HepG2 (cell line): ENCODE data around the gene EPB41L2. TPM values are rescaled to one million over a fixed set of nuclear protein-coding genes. Genes with fewer than 3 reads are reported as not detected.
A peak's percentile ranks its signal among the peaks of the same experiment; 100 is the strongest.

Experiments used
- FOXA1 ChIP-seq, 2 experiments: fragments of 450-650 bp in 1 of 2; sonication (generic) in 1 of 2; formaldehyde crosslinking in 1 of 2; IDR thresholded peaks; 2 replicates each; pipeline versions ENCODE4 v1.4.0 to v1.6.1; 2016 to 2020; ENCODE audit warnings: missing genetic modification reagents in 1 of 2
- KMT2A ChIP-seq: sonication (generic); formaldehyde crosslinking; IDR thresholded peaks from 2 replicates; pipeline ENCODE4 v1.4.0; 2020; ENCODE audit warnings: missing genetic modification reagents
- NCOA5 ChIP-seq: sonication (generic); formaldehyde crosslinking; IDR thresholded peaks from 2 replicates; pipeline ENCODE4 v1.4.0; 2020; ENCODE audit warnings: missing genetic modification reagents
- PAF1 ChIP-seq: IDR thresholded peaks from 2 replicates; pipeline ENCODE4 v1.6.1; 2016; ENCODE audit warnings: missing genetic modification reagents, missing compliant biosample characterization
- PPARG ChIP-seq: conservative IDR thresholded peaks from 2 replicates; pipeline ENCODE4 v1.6.1; 2016; ENCODE audit warnings: missing biosample characterization, missing genetic modification reagents
- SNRNP70 ChIP-seq: fragments of 200-400 bp; formaldehyde crosslinking; IDR thresholded peaks from 2 replicates; pipeline ENCODE4 v1.6.1; 2017; ENCODE audit warnings: mild to moderate bottlenecking, low read depth, low read length, moderate library complexity
- TOPORS ChIP-seq: sonication (generic); formaldehyde crosslinking; IDR thresholded peaks from 2 replicates; pipeline ENCODE4 v1.8.0; 2023; ENCODE audit warnings: mild to moderate bottlenecking, missing genetic modification reagents
- ZBTB3 ChIP-seq: sonication (generic); formaldehyde crosslinking; IDR thresholded peaks from 2 replicates; pipeline ENCODE4 v1.4.0; 2020; ENCODE audit warnings: low read depth, mild to moderate bottlenecking, moderate library complexity, missing genetic modification reagents, borderline replicate concordance
- ZFP82 ChIP-seq: sonication (generic); formaldehyde crosslinking; IDR thresholded peaks from 2 replicates; pipeline ENCODE4 v1.5.1; 2020; ENCODE audit warnings: mild to moderate bottlenecking, missing genetic modification reagents, borderline replicate concordance
- ZNF3 ChIP-seq: IDR thresholded peaks from 2 replicates; pipeline ENCODE4 v1.7.0; 2017; ENCODE audit warnings: inconsistent platforms
- ZNF44 ChIP-seq: sonication (generic); formaldehyde crosslinking; IDR thresholded peaks from 2 replicates; pipeline ENCODE4 v1.5.1; 2020; ENCODE audit warnings: mild to moderate bottlenecking, missing genetic modification reagents
- ZNF546 ChIP-seq: sonication (generic); formaldehyde crosslinking; conservative IDR thresholded peaks from 2 replicates; pipeline ENCODE4 v1.8.1; 2023; ENCODE audit warnings: mild to moderate bottlenecking, missing genetic modification reagents
- ZNF550 ChIP-seq: sonication (generic); formaldehyde crosslinking; IDR thresholded peaks from 2 replicates; pipeline ENCODE4 v1.4.0; 2020; ENCODE audit warnings: mild to moderate bottlenecking, missing genetic modification reagents, borderline replicate concordance
- ZNF891 ChIP-seq: sonication (generic); formaldehyde crosslinking; IDR thresholded peaks from 2 replicates; pipeline ENCODE4 v1.5.0; 2020; ENCODE audit warnings: mild to moderate bottlenecking, missing genetic modification reagents
- polyA plus RNA-seq, 8 experiments: library from polyadenylated mRNA; depleted of rRNA in 3 of 8; stranded (reverse) in 7 of 8; unstranded in 1 of 8; fragments of >200 nt; fragmentation: Illumina TruSeq in 4 of 8; extraction: Trizol in 4 of 8; gene quantifications; 2 replicates each; pipeline versions ENCODE4 v1.2.1 to v1.2.3, GENCODE V29; 2011 to 2016; ENCODE audit warnings: low read depth in 4 of 8, missing spikeins in 1 of 8, mixed read lengths in 1 of 8; ENCODE audit not compliant: insufficient read depth in 1 of 8
- total RNA-seq, 5 experiments: library from RNA; depleted of rRNA; stranded (reverse); fragments of >200 nt; fragmentation: Illumina TruSeq; extraction: Trizol; gene quantifications; 2 replicates each; pipeline ENCODE4 v1.2.3, GENCODE V29; 2016; ENCODE audit warnings: low read depth in 1 of 5
- TF ChIP-seq, protein P1 (sequence below): sonication (generic); formaldehyde crosslinking; IDR thresholded peaks from 2 replicates; pipeline ENCODE4 v1.4.0; 2020; ENCODE audit warnings: low read depth, mild to moderate bottlenecking, missing genetic modification reagents
- TF ChIP-seq, protein P2 (sequence below): IDR thresholded peaks from 2 replicates; pipeline ENCODE4 v1.6.1; 2016
- TF ChIP-seq, protein P3 (sequence below): sonication (generic); formaldehyde crosslinking; conservative IDR thresholded peaks from 2 replicates; pipeline ENCODE4 v1.8.0; 2022; ENCODE audit warnings: mild to moderate bottlenecking, moderate library complexity, missing genetic modification reagents
- TF ChIP-seq, protein P4 (sequence below): sonication (generic); formaldehyde crosslinking; IDR thresholded peaks from 2 replicates; pipeline ENCODE4 v1.8.0; 2022; ENCODE audit warnings: mild to moderate bottlenecking, missing genetic modification reagents, borderline replicate concordance
- TF ChIP-seq, protein P5 (sequence below): IDR thresholded peaks from 2 replicates; pipeline ENCODE4 v1.4.0; 2020; ENCODE audit warnings: mild to moderate bottlenecking, missing genetic modification reagents

Gene EPB41L2
- total and polyA plus RNA-seq, 2 of the 13 experiments (the other 11 are each of a cell fraction or from before 2014, with no cell fraction given) = 41.7 to 56.4 TPM

DNA sequence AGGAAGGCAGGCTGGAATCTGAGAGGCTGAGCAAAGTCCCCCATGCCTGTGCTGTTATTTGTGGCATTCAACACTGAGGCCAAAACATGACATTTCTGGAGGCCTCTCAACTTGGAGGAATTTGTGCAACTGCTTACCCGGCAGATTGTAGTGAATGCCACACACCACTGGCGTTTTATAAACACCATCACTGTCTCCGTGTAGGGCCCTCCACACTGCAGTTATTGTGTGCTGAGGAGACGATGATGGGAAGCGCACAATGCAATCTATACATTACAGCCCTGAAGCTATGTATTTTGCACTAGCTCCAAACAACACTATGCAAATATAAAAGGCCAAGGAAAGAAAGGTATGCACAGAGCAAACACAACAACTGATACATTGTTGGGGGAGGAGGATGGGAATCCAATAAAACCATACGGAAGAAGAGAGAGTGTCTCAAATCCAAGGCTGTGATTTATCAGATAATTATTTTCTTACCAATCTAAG lies 129.3 kb downstream of the EPB41L2 start (continued):
- TF ChIP-seq, protein P1, sequence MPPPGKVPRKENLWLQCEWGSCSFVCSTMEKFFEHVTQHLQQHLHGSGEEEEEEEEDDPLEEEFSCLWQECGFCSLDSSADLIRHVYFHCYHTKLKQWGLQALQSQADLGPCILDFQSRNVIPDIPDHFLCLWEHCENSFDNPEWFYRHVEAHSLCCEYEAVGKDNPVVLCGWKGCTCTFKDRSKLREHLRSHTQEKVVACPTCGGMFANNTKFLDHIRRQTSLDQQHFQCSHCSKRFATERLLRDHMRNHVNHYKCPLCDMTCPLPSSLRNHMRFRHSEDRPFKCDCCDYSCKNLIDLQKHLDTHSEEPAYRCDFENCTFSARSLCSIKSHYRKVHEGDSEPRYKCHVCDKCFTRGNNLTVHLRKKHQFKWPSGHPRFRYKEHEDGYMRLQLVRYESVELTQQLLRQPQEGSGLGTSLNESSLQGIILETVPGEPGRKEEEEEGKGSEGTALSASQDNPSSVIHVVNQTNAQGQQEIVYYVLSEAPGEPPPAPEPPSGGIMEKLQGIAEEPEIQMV = no peak
- TF ChIP-seq ZNF546 (CRISPR knock-in tag) (no peak), ZNF891 (CRISPR knock-in tag) (no peak), ZFP82 (no peak), ZBTB3 (CRISPR knock-in tag) (no peak), FOXA1 (IDR thresholded peaks at IDR 0.05) (peak; percentile 79), FOXA1 (CRISPR knock-in tag; IDR thresholded peaks at IDR 0.05) (peak; percentile 97), KMT2A (CRISPR knock-in tag) (peak; percentile 82), PAF1 (no peak), ZNF3 (peak; percentile 59; the same call in 1 of the 2 replicates), ZNF550 (CRISPR knock-in tag) (no peak), ZNF44 (peak; percentile 88), SNRNP70 (no peak), PPARG (peak; percentile 67), NCOA5 (CRISPR knock-in tag) (no peak), TOPORS (CRISPR knock-in tag) (no peak)
- TF ChIP-seq, protein P2, sequence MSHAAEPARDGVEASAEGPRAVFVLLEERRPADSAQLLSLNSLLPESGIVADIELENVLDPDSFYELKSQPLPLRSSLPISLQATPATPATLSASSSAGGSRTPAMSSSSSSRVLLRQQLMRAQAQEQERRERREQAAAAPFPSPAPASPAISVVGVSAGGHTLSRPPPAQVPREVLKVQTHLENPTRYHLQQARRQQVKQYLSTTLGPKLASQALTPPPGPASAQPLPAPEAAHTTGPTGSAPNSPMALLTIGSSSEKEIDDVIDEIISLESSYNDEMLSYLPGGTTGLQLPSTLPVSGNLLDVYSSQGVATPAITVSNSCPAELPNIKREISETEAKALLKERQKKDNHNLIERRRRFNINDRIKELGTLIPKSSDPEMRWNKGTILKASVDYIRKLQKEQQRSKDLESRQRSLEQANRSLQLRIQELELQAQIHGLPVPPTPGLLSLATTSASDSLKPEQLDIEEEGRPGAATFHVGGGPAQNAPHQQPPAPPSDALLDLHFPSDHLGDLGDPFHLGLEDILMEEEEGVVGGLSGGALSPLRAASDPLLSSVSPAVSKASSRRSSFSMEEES = peak; percentile 78
- TF ChIP-seq, protein P3, sequence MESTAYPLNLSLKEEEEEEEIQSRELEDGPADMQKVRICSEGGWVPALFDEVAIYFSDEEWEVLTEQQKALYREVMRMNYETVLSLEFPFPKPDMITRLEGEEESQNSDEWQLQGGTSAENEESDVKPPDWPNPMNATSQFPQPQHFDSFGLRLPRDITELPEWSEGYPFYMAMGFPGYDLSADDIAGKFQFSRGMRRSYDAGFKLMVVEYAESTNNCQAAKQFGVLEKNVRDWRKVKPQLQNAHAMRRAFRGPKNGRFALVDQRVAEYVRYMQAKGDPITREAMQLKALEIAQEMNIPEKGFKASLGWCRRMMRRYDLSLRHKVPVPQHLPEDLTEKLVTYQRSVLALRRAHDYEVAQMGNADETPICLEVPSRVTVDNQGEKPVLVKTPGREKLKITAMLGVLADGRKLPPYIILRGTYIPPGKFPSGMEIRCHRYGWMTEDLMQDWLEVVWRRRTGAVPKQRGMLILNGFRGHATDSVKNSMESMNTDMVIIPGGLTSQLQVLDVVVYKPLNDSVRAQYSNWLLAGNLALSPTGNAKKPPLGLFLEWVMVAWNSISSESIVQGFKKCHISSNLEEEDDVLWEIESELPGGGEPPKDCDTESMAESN (CRISPR knock-in tag) = peak; percentile 46; the same call in 1 of the 2 replicates
- TF ChIP-seq, protein P4, sequence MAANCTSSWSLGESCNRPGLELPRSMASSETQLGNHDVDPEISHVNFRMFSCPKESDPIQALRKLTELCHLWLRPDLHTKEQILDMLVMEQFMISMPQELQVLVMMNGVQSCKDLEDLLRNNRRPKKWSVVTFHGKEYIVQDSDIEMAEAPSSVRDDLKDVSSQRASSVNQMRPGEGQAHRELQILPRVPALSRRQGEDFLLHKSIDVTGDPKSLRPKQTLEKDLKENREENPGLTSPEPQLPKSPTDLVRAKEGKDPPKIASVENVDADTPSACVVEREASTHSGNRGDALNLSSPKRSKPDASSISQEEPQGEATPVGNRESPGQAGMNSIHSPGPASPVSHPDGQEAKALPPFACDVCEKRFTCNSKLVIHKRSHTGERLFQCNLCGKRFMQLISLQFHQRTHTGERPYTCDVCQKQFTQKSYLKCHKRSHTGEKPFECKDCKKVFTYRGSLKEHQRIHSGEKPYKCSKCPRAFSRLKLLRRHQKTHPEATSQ (CRISPR knock-in tag) = peak; percentile 74; the same call in 1 of the 2 replicates
- TF ChIP-seq, protein P5, sequence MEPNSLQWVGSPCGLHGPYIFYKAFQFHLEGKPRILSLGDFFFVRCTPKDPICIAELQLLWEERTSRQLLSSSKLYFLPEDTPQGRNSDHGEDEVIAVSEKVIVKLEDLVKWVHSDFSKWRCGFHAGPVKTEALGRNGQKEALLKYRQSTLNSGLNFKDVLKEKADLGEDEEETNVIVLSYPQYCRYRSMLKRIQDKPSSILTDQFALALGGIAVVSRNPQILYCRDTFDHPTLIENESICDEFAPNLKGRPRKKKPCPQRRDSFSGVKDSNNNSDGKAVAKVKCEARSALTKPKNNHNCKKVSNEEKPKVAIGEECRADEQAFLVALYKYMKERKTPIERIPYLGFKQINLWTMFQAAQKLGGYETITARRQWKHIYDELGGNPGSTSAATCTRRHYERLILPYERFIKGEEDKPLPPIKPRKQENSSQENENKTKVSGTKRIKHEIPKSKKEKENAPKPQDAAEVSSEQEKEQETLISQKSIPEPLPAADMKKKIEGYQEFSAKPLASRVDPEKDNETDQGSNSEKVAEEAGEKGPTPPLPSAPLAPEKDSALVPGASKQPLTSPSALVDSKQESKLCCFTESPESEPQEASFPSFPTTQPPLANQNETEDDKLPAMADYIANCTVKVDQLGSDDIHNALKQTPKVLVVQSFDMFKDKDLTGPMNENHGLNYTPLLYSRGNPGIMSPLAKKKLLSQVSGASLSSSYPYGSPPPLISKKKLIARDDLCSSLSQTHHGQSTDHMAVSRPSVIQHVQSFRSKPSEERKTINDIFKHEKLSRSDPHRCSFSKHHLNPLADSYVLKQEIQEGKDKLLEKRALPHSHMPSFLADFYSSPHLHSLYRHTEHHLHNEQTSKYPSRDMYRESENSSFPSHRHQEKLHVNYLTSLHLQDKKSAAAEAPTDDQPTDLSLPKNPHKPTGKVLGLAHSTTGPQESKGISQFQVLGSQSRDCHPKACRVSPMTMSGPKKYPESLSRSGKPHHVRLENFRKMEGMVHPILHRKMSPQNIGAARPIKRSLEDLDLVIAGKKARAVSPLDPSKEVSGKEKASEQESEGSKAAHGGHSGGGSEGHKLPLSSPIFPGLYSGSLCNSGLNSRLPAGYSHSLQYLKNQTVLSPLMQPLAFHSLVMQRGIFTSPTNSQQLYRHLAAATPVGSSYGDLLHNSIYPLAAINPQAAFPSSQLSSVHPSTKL = peak; percentile 99
